ENCODE measurements around the gene MED15. TPM values are rescaled to one million over a fixed set of nuclear protein-coding genes. Genes with fewer than 3 reads are reported as not detected.

MED15 gene
- total and polyA plus RNA-seq, 2 of the 8 experiments (the other 6 are each of a cell fraction or from before 2014, with no cell fraction given), result 28.3 to 57.1 TPM

GRCh38 chr22:20583471-20583922 is 76.1 kb downstream of the MED15 start:
- Histone ChIP-seq H2AK5ac (ENCODE audit: low read depth, low read length) (no peak overlapping the region), H3K79me2 (ENCODE audit: control insufficient read depth in 1 of 2, insufficient read depth in 2 of 2, low read length in 2 of 2) (no peaks in the 10 kb centered on the region), H2BK20ac (ENCODE audit: low read length) (no peak overlapping the region; the same call in 1 of the 2 replicates), H3K14ac (ENCODE audit: insufficient read length) (no peak overlapping the region), H3K4me1 (replicated peaks in 1 of 4; ENCODE audit: control insufficient read depth in 3 of 4, insufficient read depth in 4 of 4, low read length in 3 of 4) (no peaks in the 10 kb centered on the region), H3K18ac (ENCODE audit: extremely low read depth, low read length) (no peak overlapping the region), H3K27ac (ENCODE audit: low read depth, low read length) (no peak overlapping the region), H3K27me3 (replicated peaks in 1 of 4; ENCODE audit: control insufficient read depth in 3 of 4, extremely low read depth in 1 of 4, insufficient read depth in 3 of 4, low read length in 3 of 4) (no peaks in the 10 kb centered on the region), H2BK5ac (ENCODE audit: low read depth, low read length) (no peak overlapping the region), H3K4ac (replicated peaks; ENCODE audit: insufficient read length, low read depth, low read length) (no peak overlapping the region), H3K79me1 (ENCODE audit: low read depth, low read length) (no peaks in the 10 kb centered on the region; the same call in 1 of the 2 replicates), H2BK120ac (replicated peaks; ENCODE audit: low read depth, low read length) (no peak overlapping the region), H3K4me3 (ENCODE audit: extremely low read depth in 1 of 4, insufficient read depth in 2 of 4, low read depth in 3 of 4, low read length in 4 of 4) (no peak overlapping the region), H2BK15ac (ENCODE audit: low read length) (no peak overlapping the region), H3K23ac (ENCODE audit: insufficient read length) (no peak overlapping the region), H3K9me3 (ENCODE audit: insufficient read depth in 2 of 2, low read depth in 1 of 2, low read length in 1 of 2) (no peaks in the 10 kb centered on the region), H4K5ac (ENCODE audit: insufficient read length, low read depth, low read length) (no peak overlapping the region), H4K20me1 (replicated peaks in 1 of 2; ENCODE audit: control insufficient read depth in 1 of 2, insufficient read depth in 2 of 2, low read length in 2 of 2) (peaks cover 3 to 14% of the 10 kb centered on the region in 2 experiments), H3K9ac (replicated peaks in 1 of 4; ENCODE audit: extremely low read depth in 1 of 4, low read depth in 3 of 4, low read length in 3 of 4) (no peak overlapping the region), H4K91ac (replicated peaks; ENCODE audit: insufficient read length, low read length) (no peak overlapping the region), H2AFZ (ENCODE audit: low read length) (no peak overlapping the region), H3K4me2 (ENCODE audit: insufficient read depth in 1 of 2, low read depth in 2 of 2, low read length in 2 of 2) (no peak overlapping the region), H4K8ac (ENCODE audit: extremely low read depth, insufficient read depth, low read length) (peak overlapping the region; percentile 11; the same call in 1 of the 2 replicates), H3K56ac (replicated peaks; ENCODE audit: insufficient read length, low read depth, low read length) (no peak overlapping the region), H3K36me3 (ENCODE audit: control insufficient read depth in 2 of 4, insufficient read depth in 4 of 4, low read length in 3 of 4) (peaks cover 7 to 26% (median 19%) of the 10 kb centered on the region in 4 experiments; a peak in 7 of 8 replicates), H3K23me2 (ENCODE audit: low read depth, low read length) (no peaks in the 10 kb centered on the region), H2BK12ac (ENCODE audit: low read depth, low read length) (no peak overlapping the region)
- no peak for FAIRE-seq
- ChIA-PET CTCF (ENCODE audit: partially characterized antibody) (interaction anchor here (0.5 to 26.7 kb wide), 16 partner anchors 10 to 997 kb away, joined by 3 to 366 read pairs (median 3); no protein-coding TSS in a partner anchor), POLR2A (ENCODE audit: partially characterized antibody) (no interaction called here)
- WGBS, 2 experiments (ENCODE audit: extremely low coverage in 1 of 2, insufficient coverage in 1 of 2, insufficient read length in 1 of 2, insufficient replicate concordance in 2 of 2, low coverage in 1 of 2, low lambda C conversion rate in 2 of 2, missing lambda C conversion rate in 1 of 2), result 65% methylated on average over 4 of the region's 4 CpGs; no CpG with 5 or more reads in 1 of the 2 experiments
- DNase-seq (ENCODE audit: low read depth in 1 of 2, low spot score in 2 of 2), result peak in 1 of 2 experiments; percentile 58
- TF ChIP-seq KDM1A (IDR thresholded peaks at IDR 0.05; ENCODE audit: borderline replicate concordance, low read length) (no peak), TCF12 (IDR thresholded peaks at IDR 0.05; ENCODE audit: low read depth, low read length) (no peak), FOSL1 (IDR thresholded peaks at IDR 0.05; ENCODE audit: insufficient read depth, low read depth, low read length) (no peak), CBX8 (IDR thresholded peaks at IDR 0.05; ENCODE audit: borderline replicate concordance, low read depth, low read length) (no peak), CEBPB (IDR thresholded peaks at IDR 0.05; ENCODE audit: low read depth, low read length) (no peak), SP1 (IDR thresholded peaks at IDR 0.05; ENCODE audit: low read depth, low read length) (no peak), GABPA (IDR thresholded peaks at IDR 0.05; ENCODE audit: borderline replicate concordance, insufficient read depth, low read length) (peak; percentile 42; the same call in 1 of the 2 replicates), SP2 (IDR thresholded peaks at IDR 0.05; ENCODE audit: low read length) (no peak), BACH1 (IDR thresholded peaks at IDR 0.05; ENCODE audit: low read length) (no peak), RAD21 (IDR thresholded peaks at IDR 0.05 in 1 of 2, conservative IDR thresholded peaks at IDR 0.05 in 1 of 2; ENCODE audit: low read depth in 2 of 2, low read length in 2 of 2) (peak; percentile 61 to 69), TEAD4 (IDR thresholded peaks at IDR 0.05; ENCODE audit: low read depth, low read length) (no peak), RFX5 (IDR thresholded peaks at IDR 0.05; ENCODE audit: borderline replicate concordance, low read depth, low read length) (no peak)
- TF ChIP-seq, protein P1, sequence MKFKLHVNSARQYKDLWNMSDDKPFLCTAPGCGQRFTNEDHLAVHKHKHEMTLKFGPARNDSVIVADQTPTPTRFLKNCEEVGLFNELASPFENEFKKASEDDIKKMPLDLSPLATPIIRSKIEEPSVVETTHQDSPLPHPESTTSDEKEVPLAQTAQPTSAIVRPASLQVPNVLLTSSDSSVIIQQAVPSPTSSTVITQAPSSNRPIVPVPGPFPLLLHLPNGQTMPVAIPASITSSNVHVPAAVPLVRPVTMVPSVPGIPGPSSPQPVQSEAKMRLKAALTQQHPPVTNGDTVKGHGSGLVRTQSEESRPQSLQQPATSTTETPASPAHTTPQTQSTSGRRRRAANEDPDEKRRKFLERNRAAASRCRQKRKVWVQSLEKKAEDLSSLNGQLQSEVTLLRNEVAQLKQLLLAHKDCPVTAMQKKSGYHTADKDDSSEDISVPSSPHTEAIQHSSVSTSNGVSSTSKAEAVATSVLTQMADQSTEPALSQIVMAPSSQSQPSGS (IDR thresholded peaks at IDR 0.05; ENCODE audit: low read length), result no peak

Data from H1 (cell line).